ENCODE measurements around the gene S100A5. TPM values are rescaled to one million over a fixed set of nuclear protein-coding genes. Genes with fewer than 3 reads are reported as not detected.

Gene S100A5
- total RNA-seq, 1 experiment from 2014 or later: 6.0 TPM

GRCh38 chr1:153572569-153573015 is 31.9 kb upstream of the S100A5 start:
- Histone ChIP-seq H3K27me3 (ENCODE audit: insufficient read depth, low read length) (no peaks in the 10 kb centered on the region), H3K79me2 (ENCODE audit: insufficient read depth, low read length) (no peaks in the 10 kb centered on the region), H3K4me2 (ENCODE audit: low read length) (peak overlapping the region; percentile 62), H3K9me3 (ENCODE audit: control insufficient read depth in 1 of 2, insufficient read depth in 1 of 2, low read depth in 1 of 2, low read length in 2 of 2) (no peaks in the 10 kb centered on the region), H3K27ac (ENCODE audit: low read depth, low read length) (peak overlapping the region; percentile 57), H3K4me3 (replicated peaks in 1 of 2; ENCODE audit: low read depth in 1 of 2, low read length in 2 of 2) (peak overlapping the region in 1 of 2 experiments; percentile 20; a peak in 1 of 4 replicates), H3K9me2 (ENCODE audit: insufficient read depth) (no peaks in the 10 kb centered on the region), H4K20me1 (ENCODE audit: insufficient read depth) (no peaks in the 10 kb centered on the region), H3K4me1 (ENCODE audit: control insufficient read depth in 1 of 2, insufficient read depth in 2 of 2, low read length in 2 of 2) (peaks cover 32 to 53% of the 10 kb centered on the region in 2 experiments), H3K36me3 (ENCODE audit: control insufficient read depth in 1 of 2, insufficient read depth in 2 of 2, low read length in 2 of 2) (no peaks in the 10 kb centered on the region), H3K9ac (ENCODE audit: low read length) (peak overlapping the region; percentile 43), H2AFZ (ENCODE audit: low read depth, low read length, poor library complexity, severe bottlenecking) (no peak overlapping the region)
- BruUV-seq (replicated peaks): no TSS peak
- ATAC-seq: peak; percentile 82
- intact Hi-C loops (cut with micrococcal nuclease): loop anchor here (1.0 to 2.0 kb wide), 5 partner anchors 44 to 414 kb away; partner anchors contain the start of genes RAB13, S100A13 and S100A14
- ChIA-PET CTCF (interaction anchor here (0.6 to 3.6 kb wide), 32 partner anchors 9 to 221 kb away, joined by 3 to 33 read pairs (median 4); partner anchors contain the start of genes CHTOP, S100A1, S100A13 and S100A14), RAD21 (ENCODE audit: low non-redundant PET in 1 of 2, low total read pairs in 2 of 2, uncharacterized antibody in 2 of 2, unreplicated experiment in 2 of 2) (interaction anchor here (0.7 to 1.9 kb wide), 9 partner anchors 38 to 62 kb away, joined by 3 to 8 read pairs (median 4); partner anchors contain the start of genes CHTOP (in 2 of the 2), S100A13 (in 2 of the 2), S100A14 (in 1 of the 2) and S100A16 (in 1 of the 2)), POLR2A (interaction anchor here (0.8 to 4.2 kb wide), 12 partner anchors 8 to 418 kb away, joined by 3 to 38 read pairs (median 7); partner anchors contain the start of genes CHTOP, ILF2, RPS27 and S100A13)
- peak; percentile 84 for DNase-seq (ENCODE audit: low read depth, low spot score)
- TF ChIP-seq EGR1 (IDR thresholded peaks at IDR 0.05; ENCODE audit: low read depth): no peak
- TF ChIP-seq CTCF (IDR thresholded peaks at IDR 0.05 in 2 of 3, conservative IDR thresholded peaks at IDR 0.05 in 1 of 3; ENCODE audit: borderline replicate concordance in 1 of 3, insufficient read depth in 1 of 3, low read depth in 2 of 3, low read length in 2 of 3): peak in 2 of 3 experiments; percentile 91 to 97; a peak in 4 of 6 replicates
- TF ChIP-seq POLR2AphosphoS5 (IDR thresholded peaks at IDR 0.05; ENCODE audit: low read depth, low read length): 0 out of 2 replicates have a peak, but pooled peaks have one; percentile 18
- peak; percentile 58 for TF ChIP-seq YY1 (IDR thresholded peaks at IDR 0.05; ENCODE audit: extremely low read depth, insufficient replicate concordance, low read depth, low read length)
